Measurements from ENCODE around the gene APBB1IP. TPM values are rescaled to one million over a fixed set of nuclear protein-coding genes. Genes with fewer than 3 reads are reported as not detected.

The APBB1IP gene
- total RNA-seq, 1 experiment from 2014 or later = not detected

DNA sequence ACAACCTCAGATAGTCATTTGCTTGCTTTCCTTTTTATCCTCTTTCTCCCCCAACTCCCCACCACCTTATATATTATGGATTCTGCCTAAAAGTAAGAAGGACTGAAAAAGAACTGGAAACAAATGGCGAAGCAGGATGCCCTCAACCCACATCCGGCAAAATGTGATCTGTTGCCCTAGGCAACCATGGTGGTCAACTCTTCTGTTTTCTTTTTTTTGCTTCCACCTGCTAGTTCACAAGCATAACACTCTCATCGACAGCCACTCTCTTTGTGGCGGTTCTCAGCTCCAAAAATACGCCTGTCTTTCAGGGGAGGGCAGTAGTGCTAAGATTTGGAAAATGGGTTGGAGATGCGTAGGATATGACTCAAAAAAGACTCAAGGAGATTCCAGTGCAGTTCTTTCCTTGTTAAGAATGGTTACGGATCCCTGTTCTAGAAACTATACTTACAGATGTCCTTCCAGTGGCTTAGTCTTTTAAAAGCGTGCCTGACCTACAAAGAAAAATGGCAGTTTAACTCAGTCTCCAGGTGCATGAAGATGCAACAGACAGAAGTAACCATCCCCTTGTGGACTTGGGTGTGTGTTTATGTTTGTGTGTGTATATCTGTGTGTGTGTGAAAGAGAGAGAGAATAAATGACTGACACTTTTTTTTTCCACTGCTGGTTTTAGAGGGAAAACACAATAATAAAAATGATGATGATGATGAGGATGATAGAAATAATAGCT lies 10.7 kb downstream of the APBB1IP start:
- Histone ChIP-seq H3K4me1 (ENCODE audit: insufficient read depth, low read length) (no peaks in the 10 kb centered on the region), H3K9me3 (ENCODE audit: low read length) (no peaks in the 10 kb centered on the region), H3K4me2 (ENCODE audit: low read length) (no peak overlapping the region), H3K27ac (ENCODE audit: low read length) (no peak overlapping the region), H3F3A (ENCODE audit: low read length, unreplicated experiment) (no peaks in the 10 kb centered on the region), H4K20me1 (ENCODE audit: low read length) (no peaks in the 10 kb centered on the region), H3K9ac (ENCODE audit: low read length) (no peak overlapping the region), H3K79me2 (ENCODE audit: low read length) (no peaks in the 10 kb centered on the region), H3K36me3 (ENCODE audit: low read depth, low read length) (no peaks in the 10 kb centered on the region), H3K9me2 (replicated peaks; ENCODE audit: low read length) (no peaks in the 10 kb centered on the region), H3K4me3 (ENCODE audit: low read length) (no peak overlapping the region), H3K27me3 (ENCODE audit: low read length) (peaks cover 22% of the 10 kb centered on the region), H2AFZ (ENCODE audit: low read length) (no peak overlapping the region)
- POLR2A ChIA-PET (ENCODE audit: unreplicated experiment) = no interaction called here
- CTCF ChIA-PET = no interaction called here
- no peak for ATAC-seq
- intact Hi-C loops (cut with micrococcal nuclease) = no loop called here
- BruUV-seq (replicated peaks) = no TSS peak
- TF ChIP-seq CTCF (conservative IDR thresholded peaks at IDR 0.05; ENCODE audit: low read depth, low read length) = no peak
- peak; percentile 8 for DNase-seq

- no peaks in the 10 kb centered on the region for H3F3A ChIP-seq (ENCODE audit: low read length, unreplicated experiment)
- CTCF ChIA-PET = no interaction called here
- POLR2A ChIA-PET (ENCODE audit: unreplicated experiment) = no interaction called here
- TF ChIP-seq EZH2 (IDR thresholded peaks at IDR 0.05; ENCODE audit: low read length, unreplicated experiment) (no peak), EZH2phosphoT487 (IDR thresholded peaks at IDR 0.05; ENCODE audit: borderline replicate concordance, low read length) (no peak), CTCF (conservative IDR thresholded peaks at IDR 0.05; ENCODE audit: low read depth, low read length) (no peak)
- H3K79me2 ChIP-seq (ENCODE audit: low read length) = no peaks in the 10 kb centered on the region
- intact Hi-C loops (cut with micrococcal nuclease) = no loop called here
- DNase-seq = no peak
- H3K9me2 ChIP-seq (replicated peaks; ENCODE audit: low read length) = no peaks in the 10 kb centered on the region
- H3K9me3 ChIP-seq (ENCODE audit: low read length) = no peaks in the 10 kb centered on the region
- BruUV-seq (replicated peaks) = no TSS peak
- no peak overlapping the region for H3K9ac ChIP-seq (ENCODE audit: low read length)
- H3K4me2 ChIP-seq (ENCODE audit: low read length) = no peak overlapping the region
- H4K20me1 ChIP-seq (ENCODE audit: low read length) = no peaks in the 10 kb centered on the region
- no peak overlapping the region for H3K4me3 ChIP-seq (ENCODE audit: low read length)
- no peaks in the 10 kb centered on the region for H3K36me3 ChIP-seq (ENCODE audit: low read depth, low read length)
- no peak overlapping the region for H3K27ac ChIP-seq (ENCODE audit: low read length)
- H2AFZ ChIP-seq (ENCODE audit: low read length) = no peak overlapping the region
- H3K4me1 ChIP-seq (ENCODE audit: insufficient read depth, low read length) = no peaks in the 10 kb centered on the region
- no peak for ATAC-seq
- peaks cover 14% of the 10 kb centered on the region for H3K27me3 ChIP-seq (ENCODE audit: low read length)
These were observed 11.6 kb downstream of the APBB1IP start for GRCh38 chr10:26449726-26450125.

DNA sequence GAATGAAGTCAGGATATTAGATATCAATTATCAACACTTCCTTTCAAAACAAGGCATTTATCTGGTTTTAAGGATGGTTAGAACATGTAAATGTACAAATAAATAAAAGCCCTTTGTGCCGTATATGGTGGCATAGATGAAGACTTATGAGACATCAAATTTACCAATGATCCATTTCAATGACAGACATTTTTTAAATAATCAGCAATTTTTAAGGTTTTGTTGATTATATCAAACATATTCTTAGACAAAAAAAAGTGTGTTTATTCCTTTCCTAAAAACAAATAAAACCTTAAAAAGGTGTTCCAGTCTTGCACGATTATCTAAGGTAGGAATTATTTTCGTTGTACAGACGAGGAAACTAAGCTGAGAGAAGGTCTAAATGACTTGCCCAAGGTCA lies 13.8 kb downstream of the APBB1IP start:
- Histone ChIP-seq H2AFZ (ENCODE audit: low read length) (no peak overlapping the region), H3K36me3 (ENCODE audit: low read depth, low read length) (no peaks in the 10 kb centered on the region), H4K20me1 (ENCODE audit: low read length) (no peaks in the 10 kb centered on the region), H3K79me2 (ENCODE audit: low read length) (no peaks in the 10 kb centered on the region), H3K9ac (ENCODE audit: low read length) (no peak overlapping the region), H3K4me1 (ENCODE audit: insufficient read depth, low read length) (no peaks in the 10 kb centered on the region), H3F3A (ENCODE audit: low read length, unreplicated experiment) (no peaks in the 10 kb centered on the region), H3K4me3 (ENCODE audit: low read length) (no peak overlapping the region), H3K9me2 (replicated peaks; ENCODE audit: low read length) (no peaks in the 10 kb centered on the region), H3K4me2 (ENCODE audit: low read length) (no peak overlapping the region), H3K27ac (ENCODE audit: low read length) (no peak overlapping the region), H3K27me3 (ENCODE audit: low read length) (peaks cover 7% of the 10 kb centered on the region), H3K9me3 (ENCODE audit: low read length) (no peaks in the 10 kb centered on the region)
- POLR2A ChIA-PET (ENCODE audit: unreplicated experiment) = no interaction called here
- DNase-seq (no peak), ATAC-seq (no peak)
- TF ChIP-seq CTCF (conservative IDR thresholded peaks at IDR 0.05; ENCODE audit: low read depth, low read length) (no peak), EZH2phosphoT487 (IDR thresholded peaks at IDR 0.05; ENCODE audit: borderline replicate concordance, low read length) (no peak)
- intact Hi-C loops (cut with micrococcal nuclease) = no loop called here
- CTCF ChIA-PET = no interaction called here
- BruUV-seq (replicated peaks) = no TSS peak

Data from PC-3 (cell line).